Measurements from ENCODE around the gene OR52I2.

Gene OR52I2

DNA sequence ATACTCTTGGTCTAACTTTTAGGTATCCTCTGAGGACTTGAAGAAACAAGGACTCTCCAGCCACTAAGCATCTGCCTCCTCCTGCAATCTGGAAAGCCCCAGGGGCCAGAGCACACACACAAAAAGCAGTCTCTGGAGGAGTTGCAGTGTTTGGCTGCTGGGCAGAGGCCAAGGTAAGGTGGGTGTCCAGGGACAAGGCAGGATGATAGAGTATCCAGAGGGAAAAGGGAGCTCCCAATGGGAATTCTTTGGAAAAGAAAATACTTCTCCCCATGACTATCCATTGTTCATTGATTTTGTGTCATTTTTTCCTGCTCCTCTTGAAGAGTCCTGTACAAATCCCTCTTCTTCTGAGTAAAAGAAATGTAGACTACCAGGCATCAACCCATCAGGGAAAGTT is at the start of gene OR52I2:
Gene OR52I2 (plus strand): TSS at position 301 of the 400 bp plus-strand sequence.
- no peak for DNase-seq (ENCODE audit: low read depth in 2 of 2)

DNA sequence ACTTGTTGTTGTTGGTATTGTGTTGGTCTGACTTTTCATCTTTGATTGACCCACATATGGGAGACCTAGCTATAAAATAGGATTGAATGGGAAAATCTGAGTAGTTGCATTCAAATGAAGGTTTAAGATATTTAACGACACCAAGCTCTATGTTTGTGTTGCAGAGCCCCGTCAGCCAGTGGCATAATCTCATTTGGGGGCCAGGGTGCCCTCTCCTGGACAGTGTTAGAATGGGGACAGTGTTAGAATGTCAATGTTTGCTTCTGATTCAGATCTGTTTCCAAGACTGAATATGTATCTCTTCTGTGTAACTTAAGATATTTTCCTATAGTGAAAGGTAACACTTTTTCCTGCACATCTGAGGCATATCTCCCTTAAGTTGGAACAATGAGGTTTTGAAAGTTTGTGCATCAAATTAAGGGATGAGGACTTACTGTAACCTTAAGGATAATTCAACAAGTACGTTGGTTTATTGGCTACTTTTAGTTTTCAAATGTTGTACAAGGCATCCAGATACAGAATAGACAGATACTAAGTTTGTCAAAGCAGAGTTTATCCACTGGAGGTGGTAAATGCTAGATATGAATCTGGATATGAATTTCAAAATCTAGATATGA is 41.8 kb upstream of the OR52I2 start:
- peak; percentile 1 to 15 for DNase-seq (ENCODE audit: low read depth in 2 of 2)

DNA sequence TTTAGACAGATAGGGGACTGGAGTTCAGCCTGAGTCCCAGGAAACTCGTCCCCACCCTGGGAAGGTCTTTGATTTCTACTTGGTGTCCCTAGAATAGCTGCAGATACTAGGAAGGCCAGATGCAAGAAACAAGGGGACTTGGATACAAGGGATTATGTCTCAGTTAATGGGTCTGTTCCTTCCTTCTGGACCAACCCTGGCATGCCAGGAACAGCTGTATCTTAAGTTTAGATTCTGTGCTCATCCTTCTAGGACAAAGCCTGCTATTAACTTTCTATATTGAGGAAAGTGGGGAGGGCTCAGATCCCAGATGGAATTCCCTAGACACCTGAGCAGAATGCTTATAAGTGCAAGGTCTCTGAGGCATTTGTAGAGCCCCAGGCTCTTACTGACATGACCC is 40.5 kb upstream of the OR52I2 start:
- no peak for DNase-seq (ENCODE audit: low read depth in 2 of 2)

DNA sequence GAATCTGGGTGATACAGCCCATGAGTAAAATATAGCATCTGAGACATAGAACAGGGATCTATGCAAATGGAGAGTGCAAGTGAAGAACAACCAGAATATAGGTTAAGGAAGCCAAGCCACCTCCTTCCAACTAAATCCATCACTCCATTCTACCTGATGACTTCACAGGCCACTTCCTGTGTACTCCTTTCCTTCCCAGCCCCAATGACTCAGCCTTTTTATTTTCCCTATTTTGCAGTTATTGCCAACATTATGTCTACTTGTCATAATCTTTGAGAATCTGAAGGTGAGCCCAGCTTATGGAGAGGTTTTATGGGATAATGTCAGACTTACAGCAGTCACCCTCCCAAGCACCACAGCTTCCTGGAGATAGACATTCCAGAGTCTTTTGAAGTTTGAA is 38.0 kb upstream of the OR52I2 start:
- no peak for DNase-seq (ENCODE audit: low read depth in 2 of 2)

DNA sequence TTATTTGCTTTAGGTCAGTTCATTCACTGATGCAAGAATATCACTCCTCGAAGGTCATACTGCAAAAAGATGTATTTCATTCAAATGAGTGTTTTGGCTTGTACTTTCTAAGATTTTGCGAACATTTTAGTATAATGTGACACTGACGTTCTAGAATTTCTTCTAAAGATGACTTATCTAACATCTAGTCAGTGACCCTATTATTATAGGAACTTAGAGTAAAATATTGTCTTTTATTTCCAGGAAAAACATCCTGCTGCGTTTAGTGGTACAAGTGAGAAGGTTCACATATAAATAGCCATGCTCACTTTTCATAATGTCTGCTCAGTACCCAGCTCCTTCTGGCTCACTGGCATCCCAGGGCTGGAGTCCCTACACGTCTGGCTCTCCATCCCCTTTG is 36.7 kb upstream of the OR52I2 start, which contains the start of gene OR52M1:
Gene OR52M1 (plus strand): TSS at position 301 of the 400 bp plus-strand sequence. CDS start 0 bp downstream, at position 301.
- no peak for DNase-seq (ENCODE audit: low read depth in 2 of 2)

DNA sequence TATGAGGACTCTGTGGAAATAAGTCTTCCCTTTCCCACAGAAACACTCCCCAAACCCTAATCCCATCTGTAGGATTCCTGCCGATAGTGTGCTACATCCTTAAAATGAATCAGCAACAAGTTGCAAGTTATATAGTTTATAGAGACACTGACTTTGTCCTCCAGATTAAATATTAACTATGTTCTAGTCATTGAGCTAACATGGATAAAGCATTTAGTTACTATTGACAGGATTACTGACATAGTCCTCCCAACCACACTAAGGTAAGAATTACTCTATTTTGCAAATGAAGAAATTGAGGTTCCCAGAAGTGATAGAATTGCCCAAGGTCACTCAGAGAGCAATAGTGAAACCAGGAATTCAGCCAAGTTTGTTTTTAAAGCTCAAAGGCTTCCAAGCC is 34.7 kb upstream of the OR52I2 start:
- DNase-seq (ENCODE audit: low read depth in 2 of 2): no peak

DNA sequence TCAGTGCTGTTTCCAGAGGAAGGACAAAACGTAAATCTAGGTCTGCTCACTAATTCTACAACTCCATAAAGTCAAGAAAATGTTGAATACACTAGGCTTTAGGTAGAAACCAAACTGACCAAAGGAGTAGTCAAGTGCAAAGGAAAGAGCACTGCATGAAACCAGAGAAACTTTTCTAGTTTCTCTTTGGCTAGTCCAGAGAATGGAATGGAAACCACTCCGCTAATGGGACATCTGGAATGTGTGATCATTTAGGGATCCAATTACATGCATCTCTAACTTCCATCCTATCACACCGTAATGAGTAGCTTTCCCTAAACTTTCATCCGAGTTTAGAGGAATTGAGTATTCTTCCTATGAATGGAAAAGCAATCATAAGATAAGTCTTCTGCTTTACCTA is 34.1 kb upstream of the OR52I2 start:
- no peak for DNase-seq (ENCODE audit: low read depth in 2 of 2)

DNA sequence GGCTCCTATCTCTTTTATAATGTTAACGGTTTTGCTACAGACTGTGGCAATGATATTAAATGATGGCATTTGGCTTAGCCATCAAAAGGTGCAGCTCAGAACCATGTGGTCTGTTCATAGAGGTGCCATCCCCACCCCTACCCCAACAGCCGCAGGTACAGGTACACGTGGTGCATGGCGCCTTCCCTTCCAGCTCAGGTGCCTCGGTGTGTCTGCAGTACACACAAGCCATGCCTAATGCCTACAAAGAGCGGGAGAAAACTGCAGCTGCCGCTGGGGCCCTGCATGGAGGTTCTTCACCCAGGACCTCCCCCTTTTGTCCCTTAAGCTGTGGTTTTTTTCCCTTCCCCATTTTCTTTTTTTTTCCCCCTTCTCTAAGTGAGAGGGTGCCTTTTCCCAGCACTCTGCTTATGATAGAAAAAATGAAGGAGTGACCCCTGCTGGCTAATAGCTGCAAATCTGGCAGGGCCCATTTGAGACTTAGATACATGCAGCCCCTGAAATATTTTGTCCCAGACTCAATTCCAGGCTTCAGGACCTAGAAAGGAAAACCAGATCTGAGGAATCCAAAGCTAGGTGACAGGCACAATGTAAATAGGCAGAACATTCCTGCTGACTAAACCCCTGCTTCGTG is 30.1 kb upstream of the OR52I2 start:
- DNase-seq (ENCODE audit: low read depth in 2 of 2): no peak

DNA sequence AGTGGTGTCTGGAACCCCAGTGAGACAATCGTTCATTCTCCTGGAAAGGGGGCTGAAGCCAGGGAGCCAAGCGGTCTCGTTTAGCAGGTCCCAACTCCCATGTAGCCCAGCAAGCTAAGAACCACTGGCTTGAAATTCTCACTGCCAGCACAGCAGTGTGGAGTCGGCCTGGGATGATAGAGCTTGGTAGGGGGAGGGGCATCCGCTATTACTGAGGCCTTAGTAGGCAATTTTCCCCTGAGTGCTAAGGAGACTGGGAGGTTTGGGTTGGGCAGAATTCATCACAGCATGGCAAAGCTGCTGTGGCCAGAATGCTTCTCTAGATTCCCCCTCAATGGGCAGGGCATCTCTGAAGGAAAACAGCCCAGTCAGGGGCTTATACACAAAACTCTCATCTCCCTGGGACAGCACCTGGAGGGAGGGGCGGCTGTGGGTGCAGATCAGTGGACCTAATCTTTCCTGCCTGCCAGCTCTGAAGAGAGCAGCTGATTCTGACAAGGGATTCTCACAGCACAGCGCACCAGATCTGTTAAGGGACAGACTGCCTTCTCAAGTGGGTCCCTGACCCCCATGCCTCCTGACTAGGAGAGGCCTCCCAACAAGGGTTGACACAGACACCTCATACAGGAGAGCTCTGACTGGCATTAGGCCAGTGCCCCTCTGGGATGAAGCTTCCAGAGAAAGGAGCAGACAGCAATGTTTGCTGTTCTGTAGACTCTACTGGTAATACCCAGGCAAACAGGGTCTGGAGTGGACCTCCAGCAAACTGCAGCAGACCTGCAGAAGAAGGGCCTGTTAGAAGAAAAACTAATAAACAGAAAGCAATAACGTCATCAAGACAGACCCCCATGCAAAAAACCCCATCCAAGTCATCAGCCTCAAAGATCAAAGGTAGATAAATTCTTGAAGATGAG is 21.8 kb upstream of the OR52I2 start:
- DNase-seq (ENCODE audit: low read depth in 2 of 2): no peak

DNA sequence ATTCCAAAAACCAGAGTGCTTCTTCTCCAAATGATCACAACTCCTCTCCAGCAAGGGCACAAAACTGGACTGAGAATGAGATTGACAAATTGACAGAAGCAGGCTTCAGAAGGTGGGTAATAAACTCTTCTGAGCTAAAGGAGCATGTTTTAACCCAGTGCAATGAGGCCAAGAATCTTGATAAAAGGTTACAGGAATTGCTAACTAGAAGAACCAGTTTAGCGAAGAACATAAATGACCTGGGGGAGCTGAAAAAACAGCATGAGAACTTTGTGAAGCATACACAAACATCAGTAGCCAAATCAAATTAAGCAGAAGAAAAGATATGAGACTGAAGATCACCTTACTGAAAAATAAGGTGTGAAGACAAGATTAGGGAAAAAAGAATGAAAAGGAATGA is 21.1 kb upstream of the OR52I2 start:
- no peak for DNase-seq (ENCODE audit: low read depth in 2 of 2)

DNA sequence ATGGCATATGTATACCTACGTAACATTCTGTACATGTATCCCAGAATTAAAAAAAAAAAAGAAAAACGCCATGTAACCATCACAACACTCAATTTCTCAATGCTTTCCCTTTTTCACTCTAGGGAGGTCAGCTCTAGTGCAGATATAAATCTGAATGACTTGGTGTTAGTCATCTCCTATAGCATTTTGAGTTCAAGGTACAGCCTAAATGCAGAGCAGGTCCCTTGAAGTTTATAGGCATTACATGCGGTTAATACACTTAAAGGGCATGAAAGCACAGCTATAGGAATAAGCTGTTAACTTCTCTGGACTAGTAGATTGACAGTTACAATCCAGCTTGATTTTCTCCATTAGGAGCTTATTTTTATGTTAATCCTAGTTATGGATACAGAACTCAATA is 16.2 kb upstream of the OR52I2 start:
- no peak for DNase-seq (ENCODE audit: low read depth in 2 of 2)

DNA sequence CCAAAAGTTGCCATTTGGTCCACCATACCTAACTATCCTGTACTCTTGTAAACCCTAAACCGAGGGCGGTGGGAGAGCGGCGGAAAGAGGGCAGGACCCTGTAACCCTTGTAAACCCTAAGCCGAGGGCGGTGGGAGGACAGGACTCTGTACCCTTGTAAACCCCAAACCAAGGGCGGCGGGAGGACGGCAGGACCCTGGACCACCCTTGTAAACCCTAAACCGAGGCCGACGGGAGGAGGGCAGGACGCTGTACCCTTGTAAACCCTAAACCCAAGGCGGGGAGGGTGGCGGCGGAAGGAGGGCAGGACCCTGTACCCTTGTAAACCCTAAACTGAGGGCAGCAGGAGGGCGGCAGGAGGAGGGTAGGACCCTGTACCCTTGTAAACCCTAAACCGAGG is 12.5 kb upstream of the OR52I2 start:
- no peak for DNase-seq (ENCODE audit: low read depth in 2 of 2)

DNA sequence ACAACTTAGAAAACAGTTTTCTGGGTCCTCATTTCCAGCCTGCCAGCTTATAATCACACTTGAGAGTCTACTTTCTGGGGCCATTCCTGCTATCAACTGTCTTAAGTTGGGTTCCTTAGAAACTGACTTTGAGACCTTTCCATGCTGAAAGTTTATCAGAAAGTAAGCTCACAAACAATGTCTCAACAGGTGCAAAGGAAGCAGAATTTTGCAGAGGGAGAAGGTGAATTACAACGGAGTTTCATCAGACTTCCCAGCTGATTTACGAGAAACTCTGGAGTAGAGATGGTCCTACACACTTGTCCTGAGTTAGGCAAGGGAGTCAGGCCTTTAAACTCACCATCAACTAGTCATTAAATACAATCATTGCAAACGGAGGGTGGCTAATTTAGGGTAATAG is 4.7 kb upstream of the OR52I2 start:
- DNase-seq (ENCODE audit: low read depth in 2 of 2): no peak

DNA sequence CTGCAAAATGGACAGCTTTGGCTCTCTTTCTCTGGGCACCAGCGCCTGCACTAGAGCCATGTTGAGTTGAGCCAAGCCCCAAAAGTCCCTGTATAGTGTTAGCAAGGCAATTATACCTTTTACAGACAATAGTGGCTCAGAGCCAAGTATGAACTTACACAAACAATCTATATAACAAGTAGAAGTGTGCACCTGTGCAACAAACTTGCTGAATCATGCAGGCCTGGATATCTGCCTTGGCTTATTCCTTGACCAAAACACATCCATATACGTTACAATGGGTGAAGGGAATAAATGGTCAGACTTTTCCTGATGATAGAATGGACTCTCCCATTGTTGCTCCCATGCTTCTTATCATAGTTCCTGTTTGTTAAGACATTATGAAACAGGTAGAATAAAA is 3.8 kb upstream of the OR52I2 start:
- DNase-seq (ENCODE audit: low read depth in 2 of 2): no peak

DNA sequence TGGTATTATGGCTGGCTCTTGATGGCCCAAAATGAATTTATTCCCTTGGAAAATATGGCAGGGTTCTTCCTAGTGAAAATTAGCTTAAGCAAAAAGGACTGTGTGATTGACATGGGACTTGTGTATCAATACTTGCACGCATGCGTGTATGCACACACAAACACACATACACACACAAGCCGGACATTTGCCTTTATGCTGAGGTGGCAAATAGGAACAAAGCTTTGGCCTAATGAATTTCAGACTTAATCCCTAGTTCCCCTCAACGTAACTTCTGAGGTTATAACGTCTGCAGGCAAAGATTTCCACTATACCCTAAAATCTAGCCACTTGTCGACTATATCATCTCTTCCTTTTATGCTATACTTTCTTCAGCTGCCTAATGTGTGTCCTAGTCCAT is 2.9 kb upstream of the OR52I2 start:
- DNase-seq (ENCODE audit: low read depth in 2 of 2): no peak

DNA sequence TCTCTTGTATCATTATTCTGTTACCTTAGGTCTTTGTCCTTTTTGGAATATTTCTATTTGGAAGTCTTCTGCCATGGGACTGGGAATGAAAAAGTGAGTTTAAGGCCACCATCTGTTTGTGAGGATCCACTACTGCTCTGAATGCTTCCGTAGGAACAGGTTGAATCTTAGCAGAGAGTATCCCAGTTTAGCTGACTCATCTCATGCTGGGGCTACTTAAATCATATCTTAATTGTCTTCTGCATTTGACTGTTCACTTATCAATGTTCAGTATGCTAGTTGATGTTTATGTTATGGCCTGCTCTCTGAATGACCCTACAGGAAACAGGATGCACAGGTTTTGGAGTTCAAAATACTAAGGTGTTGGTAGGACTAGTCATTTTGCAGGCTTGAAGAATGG is 1.4 kb upstream of the OR52I2 start:
- DNase-seq (ENCODE audit: low read depth in 2 of 2): no peak

DNA sequence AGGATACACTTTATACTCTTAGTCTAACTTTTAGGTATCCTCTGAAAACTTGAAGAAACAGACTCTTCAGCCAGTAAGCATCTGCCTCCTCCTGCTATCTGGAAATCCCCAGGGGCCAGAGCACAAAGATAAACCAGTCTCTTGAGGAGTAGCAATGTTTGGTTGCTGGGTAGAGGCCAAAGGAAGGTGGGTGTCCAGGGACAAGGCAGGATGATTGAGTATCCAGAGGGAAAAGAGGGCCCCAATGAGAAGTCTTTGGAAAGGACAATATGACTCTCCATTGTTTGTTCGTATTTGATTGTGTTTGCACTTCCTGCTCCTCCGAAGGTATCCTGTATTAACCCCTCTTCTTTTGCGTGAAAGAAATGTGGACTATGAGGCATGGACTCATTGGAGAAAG is 7.5 kb downstream of the OR52I2 start:
- DNase-seq (ENCODE audit: low read depth in 2 of 2): no peak

DNA sequence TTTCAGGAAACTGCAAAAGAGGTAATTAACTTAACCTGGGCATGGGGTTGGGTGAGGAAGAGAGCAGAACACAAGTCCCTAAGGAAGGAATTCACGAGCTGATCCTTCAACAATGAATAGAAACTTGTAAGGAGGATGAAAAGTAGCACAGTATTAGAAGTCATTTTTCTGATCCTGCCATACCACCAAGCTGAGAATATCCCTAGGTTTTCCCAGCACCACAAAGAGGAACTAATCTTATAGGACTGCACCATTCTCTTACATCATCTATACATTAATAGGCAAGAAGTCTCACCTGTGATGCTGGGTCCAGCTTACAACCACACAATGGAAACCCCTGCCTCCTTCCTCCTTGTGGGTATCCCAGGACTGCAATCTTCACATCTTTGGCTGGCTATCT is 12.2 kb downstream of the OR52I2 start, which contains the start of gene OR52I1:
Gene OR52I1 (plus strand): TSS at position 301 of the 400 bp plus-strand sequence. CDS start 0 bp downstream, at position 301.
- no peak for DNase-seq (ENCODE audit: low read depth in 2 of 2)

DNA sequence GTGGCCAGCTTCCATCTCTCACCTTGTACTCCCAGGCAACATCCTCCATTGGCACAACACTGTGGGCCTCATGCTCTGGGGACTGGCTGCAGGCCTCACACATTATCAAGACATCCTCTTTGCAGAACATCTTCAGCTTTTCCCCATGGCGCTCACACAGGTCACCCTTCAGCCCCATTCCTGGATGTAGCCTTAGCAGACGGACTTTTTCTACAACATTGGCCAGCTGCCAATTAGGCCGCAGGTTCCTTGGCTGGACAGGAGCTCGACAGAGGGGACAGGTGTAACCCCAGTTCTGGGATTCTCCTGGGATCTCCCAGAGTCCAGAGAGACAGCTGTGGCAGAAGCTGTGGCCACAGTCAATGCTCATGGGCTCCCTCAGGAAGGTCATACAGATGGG is 23.5 kb downstream of the OR52I2 start:
- no peak for DNase-seq (ENCODE audit: low read depth in 2 of 2)

DNA sequence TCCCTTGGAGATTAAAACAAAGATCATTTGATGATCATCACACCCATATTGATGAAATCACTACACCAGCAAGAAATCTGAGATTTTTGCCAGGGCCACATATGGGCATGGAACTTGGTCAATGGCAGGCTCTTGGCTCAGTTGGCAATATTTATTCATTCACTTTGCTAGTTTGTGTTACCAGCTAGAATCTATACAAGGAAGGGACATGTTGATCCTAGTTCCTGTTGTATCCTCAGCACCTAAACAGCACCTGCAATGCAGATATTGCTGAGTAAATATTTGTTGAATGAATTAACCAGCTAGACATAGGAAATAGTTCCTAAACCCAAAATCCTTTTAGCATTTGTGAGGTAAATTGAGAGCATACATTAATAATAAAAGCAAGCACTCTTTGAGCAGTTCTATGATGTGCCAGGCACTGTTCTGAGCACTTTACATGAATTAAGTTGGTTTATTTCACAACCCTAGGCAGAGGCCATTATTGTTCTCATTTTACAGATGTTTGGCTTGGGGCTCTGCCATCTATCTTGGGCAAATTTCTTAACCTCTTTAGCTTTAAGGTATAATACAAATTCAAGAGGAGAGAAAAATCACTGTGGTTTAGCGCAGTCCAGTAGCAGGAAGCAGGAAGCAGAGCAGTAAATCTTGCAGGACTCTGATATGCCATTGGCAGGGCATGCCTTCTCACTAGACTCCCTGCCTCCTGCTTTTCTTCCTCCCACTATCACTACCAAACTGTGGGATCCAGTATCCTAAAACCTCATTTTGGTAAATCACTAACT is 24.9 kb downstream of the OR52I2 start:
- DNase-seq (ENCODE audit: low read depth in 2 of 2): no peak

DNA sequence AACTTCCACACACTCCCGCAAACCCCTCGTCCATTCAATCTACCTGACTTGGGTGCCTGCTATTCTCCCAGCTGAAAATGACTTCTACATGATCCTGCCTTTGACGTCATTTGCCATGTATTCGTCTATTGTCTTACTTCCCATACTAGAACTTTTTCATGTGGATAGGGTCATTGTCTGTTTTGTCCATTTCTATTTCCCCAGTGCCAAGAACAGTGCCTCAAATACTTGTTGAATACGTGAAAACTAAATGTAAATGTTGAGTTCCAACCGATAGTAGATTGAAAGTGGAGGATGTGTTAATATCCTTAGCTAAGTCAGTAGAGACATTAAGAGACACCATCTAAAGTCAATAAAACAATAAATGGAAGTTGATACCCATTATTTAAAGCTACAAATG is 25.6 kb downstream of the OR52I2 start:
- DNase-seq (ENCODE audit: low read depth in 2 of 2): no peak

Data from stimulated activated CD8-positive, alpha-beta memory T cell treated with anti-CD3 and anti-CD28 coated beads, Interleukin-2, amount 100 ng/mL, for 1 hour (primary cell).